OCI-LY7 (cell line): Measurements from ENCODE around the gene GRAP2.

ENCODE experiments used
- EZH2phosphoT487 ChIP-seq: fragments of 200-600 bp; sonication (generic); IDR thresholded peaks from 2 replicates; pipeline ENCODE4 v1.6.1; 2018; ENCODE audit warnings: low read depth, borderline replicate concordance, mild to moderate bottlenecking, mixed run types, antibody characterized with exemption, low read length, moderate library complexity, mixed read lengths
- TF ChIP-seq, protein P1 (sequence below): fragments of 200-600 bp; sonication (generic); conservative IDR thresholded peaks from 2 replicates; pipeline ENCODE4 v1.5.1; 2014; ENCODE audit warnings: mild to moderate bottlenecking, antibody characterized with exemption, low read length, moderate library complexity, mixed read lengths

DNA sequence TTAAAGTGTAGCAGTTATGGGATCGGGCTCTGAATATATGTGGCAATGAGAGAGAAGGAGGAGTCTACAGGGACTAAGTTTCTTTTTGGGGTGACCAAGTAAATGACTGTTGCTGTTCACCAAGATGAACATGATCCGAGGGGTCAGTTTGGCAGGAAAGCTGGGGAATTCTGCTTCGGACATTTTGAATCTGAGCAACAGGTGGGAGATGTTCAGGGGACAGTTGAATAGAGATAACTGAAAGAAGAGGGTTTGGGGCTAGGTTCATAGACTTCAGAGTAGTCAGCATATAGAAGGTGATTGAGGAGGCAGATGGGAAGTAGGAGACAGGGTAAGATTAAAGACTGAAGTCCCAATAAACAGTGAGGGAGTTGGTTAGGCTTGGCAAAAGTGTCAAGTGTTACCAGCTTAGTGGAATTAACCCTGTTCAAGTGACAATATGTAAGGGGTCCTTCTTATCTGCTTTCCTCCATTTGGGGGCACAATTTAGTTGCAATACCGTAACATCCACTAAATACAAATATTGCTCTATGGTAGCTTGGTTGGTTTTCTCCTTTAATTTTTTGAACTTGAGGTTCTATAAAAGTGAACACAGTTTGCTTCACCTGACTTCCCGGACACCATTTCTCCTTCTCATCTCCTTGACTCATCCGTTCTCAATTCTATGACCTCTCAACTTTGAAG lies 4.4 kb upstream of the GRAP2 start:
- TF ChIP-seq, protein P1, sequence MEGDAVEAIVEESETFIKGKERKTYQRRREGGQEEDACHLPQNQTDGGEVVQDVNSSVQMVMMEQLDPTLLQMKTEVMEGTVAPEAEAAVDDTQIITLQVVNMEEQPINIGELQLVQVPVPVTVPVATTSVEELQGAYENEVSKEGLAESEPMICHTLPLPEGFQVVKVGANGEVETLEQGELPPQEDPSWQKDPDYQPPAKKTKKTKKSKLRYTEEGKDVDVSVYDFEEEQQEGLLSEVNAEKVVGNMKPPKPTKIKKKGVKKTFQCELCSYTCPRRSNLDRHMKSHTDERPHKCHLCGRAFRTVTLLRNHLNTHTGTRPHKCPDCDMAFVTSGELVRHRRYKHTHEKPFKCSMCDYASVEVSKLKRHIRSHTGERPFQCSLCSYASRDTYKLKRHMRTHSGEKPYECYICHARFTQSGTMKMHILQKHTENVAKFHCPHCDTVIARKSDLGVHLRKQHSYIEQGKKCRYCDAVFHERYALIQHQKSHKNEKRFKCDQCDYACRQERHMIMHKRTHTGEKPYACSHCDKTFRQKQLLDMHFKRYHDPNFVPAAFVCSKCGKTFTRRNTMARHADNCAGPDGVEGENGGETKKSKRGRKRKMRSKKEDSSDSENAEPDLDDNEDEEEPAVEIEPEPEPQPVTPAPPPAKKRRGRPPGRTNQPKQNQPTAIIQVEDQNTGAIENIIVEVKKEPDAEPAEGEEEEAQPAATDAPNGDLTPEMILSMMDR = peak; percentile 30; the same call in 1 of the 2 replicates
- TF ChIP-seq EZH2phosphoT487 = no peak
